SH-SY5Y (cell line): ENCODE data around the gene AP1G1.

ENCODE experiments used
- GATA2 ChIP-seq: IDR thresholded peaks from 2 replicates; pipeline ENCODE4 v1.6.1; 2011; ENCODE audit warnings: mild to moderate bottlenecking, low read depth, low read length
- GATA3 ChIP-seq: IDR thresholded peaks from 2 replicates; pipeline ENCODE4 v1.6.1; 2011; ENCODE audit warnings: low read depth, mild to moderate bottlenecking, low read length, moderate library complexity

GRCh38 chr16:71737501-71737900 is 71.1 kb downstream of the AP1G1 start:
- no peak for TF ChIP-seq GATA3
- TF ChIP-seq GATA2, result no peak
